Gastroesophageal sphincter (tissue), 4 donors: ENCODE measurements around the gene GEMIN7. TPM values are rescaled to one million over a fixed set of nuclear protein-coding genes. Genes with fewer than 3 reads are reported as not detected.

Experiments used
- ATAC-seq: fragments of 150-250 bp; one replicate; pipeline ENCODE4 v1.9.1; 2016; ENCODE audit warnings: mild to moderate bottlenecking, moderate library complexity
- H3K27ac ChIP-seq, 4 donors: fragments of 200-600 bp; sonication (generic) in 3 of 4; 1 replicate in 3 of 4; 2 replicates in 1 of 4; pipeline ENCODE4 v1.5.1; 2016 to 2019
- H3K27me3 ChIP-seq: fragments of 200-600 bp; sonication (generic); one replicate; pipeline ENCODE4 v1.5.1; 2019
- H3K36me3 ChIP-seq, 2 donors: fragments of 200-600 bp; sonication (generic); one replicate each; pipeline ENCODE4 v1.5.1; 2019; ENCODE audit warnings: control low read depth in 1 of 2
- H3K4me1 ChIP-seq, 3 donors: fragments of 200-600 bp; sonication (generic); 1 replicate in 2 of 3; 2 replicates in 1 of 3; pipeline ENCODE4 v1.5.1; 2016 to 2019; ENCODE audit warnings: control low read depth in 2 of 3
- H3K4me3 ChIP-seq, 2 donors: fragments of 200-600 bp; sonication (generic); one replicate each; pipeline ENCODE4 v1.5.1; 2019; ENCODE audit warnings: mild to moderate bottlenecking in 1 of 2, moderate library complexity in 1 of 2
- H3K9me3 ChIP-seq, 3 donors: fragments of 200-600 bp; sonication (generic); one replicate each; pipeline ENCODE4 v1.5.1; 2017 to 2019; ENCODE audit warnings: control low read depth in 2 of 3
- CTCF ChIP-seq, 4 experiments: fragments of 200-600 bp in 2 of 4; fragments of 450-650 bp in 2 of 4; sonication (generic) in 1 of 4; IDR thresholded peaks; one replicate each; pipeline ENCODE4 v1.5.1; 2017 to 2019; ENCODE audit warnings: antibody characterized with exemption in 4 of 4, mild to moderate bottlenecking in 2 of 4, moderate library complexity in 2 of 4
- EP300 ChIP-seq: sonication (generic); formaldehyde crosslinking; IDR thresholded peaks from one replicate; pipeline ENCODE4 v1.6.1; 2017; ENCODE audit warnings: antibody characterized with exemption, mild to moderate bottlenecking
- POLR2A ChIP-seq, 2 donors: fragments of 450-650 bp; IDR thresholded peaks; one replicate each; pipeline ENCODE4 v1.6.1; 2017; ENCODE audit warnings: antibody characterized with exemption in 2 of 2, mild to moderate bottlenecking in 2 of 2, moderate library complexity in 1 of 2
- POLR2AphosphoS5 ChIP-seq: sonication (generic); formaldehyde crosslinking; IDR thresholded peaks from one replicate; pipeline ENCODE4 v1.6.1; 2017; ENCODE audit warnings: antibody characterized with exemption
- WGBS, 2 donors: methylation state at CpG; one replicate each; pipeline ENCODE4 v1.1.5; 2018; ENCODE audit warnings: low coverage in 1 of 2; 5-methylcytosine and 5-hydroxymethylcytosine counted together
- total RNA-seq, 4 donors: library from RNA; depleted of rRNA; stranded (reverse); fragments of >200 nt; gene quantifications; one replicate each; pipeline ENCODE4 v1.1.0, GENCODE V29; 2016

The GEMIN7 gene
- total RNA-seq, 4 donors from 2014 or later, result 6.4 to 17.6 (median 14.8) TPM

- H3K9me3 ChIP-seq, result no peaks in the 10 kb centered on the region
- ATAC-seq, result no peak
- 94 to 100% methylated on average over 1 to 4 of the region's 4 CpGs for WGBS, 2 donors
- no peak overlapping the region for H3K4me3 ChIP-seq
- TF ChIP-seq POLR2A (IDR thresholded peaks at IDR 0.05) (no peak), CTCF (IDR thresholded peaks at IDR 0.05) (no peak), POLR2AphosphoS5 (no peak), EP300 (no peak)
- H3K4me1 ChIP-seq, result peaks cover 0 to 16% (median 6%) of the 10 kb centered on the region in 3 donors
- no peaks in the 10 kb centered on the region for H3K27me3 ChIP-seq
- peaks cover 0 to 70% of the 10 kb centered on the region in 2 donors for H3K36me3 ChIP-seq
- H3K27ac ChIP-seq, result no peak overlapping the region
These were observed 7.4 kb downstream of the GEMIN7 start for GRCh38 chr19:45086480-45086879.

GRCh38 chr19:45087531-45087930 lies 8.5 kb downstream of the GEMIN7 start:
- ATAC-seq, result no peak
- 64 to 72% methylated on average over 3 to 10 of the region's 11 CpGs for WGBS, 2 donors
- H3K36me3 ChIP-seq, result peaks cover 0 to 59% of the 10 kb centered on the region in 2 donors

GRCh38 chr19:45090034-45090433 lies 11.0 kb downstream of the GEMIN7 start:
- Histone ChIP-seq H3K36me3 (peaks cover 0 to 40% of the 10 kb centered on the region in 2 donors), H3K27ac (no peak overlapping the region), H3K4me3 (no peak overlapping the region), H3K4me1 (peaks cover 0 to 40% (median 21%) of the 10 kb centered on the region in 3 donors), H3K27me3 (no peaks in the 10 kb centered on the region), H3K9me3 (no peaks in the 10 kb centered on the region)
- TF ChIP-seq POLR2AphosphoS5, result no peak
- WGBS, 2 donors, result 60% methylated on average over 1 of the region's 17 CpGs; no CpG with 5 or more reads in 1 of the 2 donors
- no peak for ATAC-seq

More at GRCh38 chr19:45087531-45087930, 8.5 kb downstream of the GEMIN7 start:
- H3K27ac ChIP-seq, result no peak overlapping the region
- no peaks in the 10 kb centered on the region for H3K27me3 ChIP-seq
- peaks cover 0 to 22% (median 6%) of the 10 kb centered on the region in 3 donors for H3K4me1 ChIP-seq
- TF ChIP-seq POLR2A (IDR thresholded peaks at IDR 0.05) (no peak), CTCF (IDR thresholded peaks at IDR 0.05) (no peak), EP300 (no peak), POLR2AphosphoS5 (no peak)
- no peaks in the 10 kb centered on the region for H3K9me3 ChIP-seq
- no peak overlapping the region for H3K4me3 ChIP-seq

GRCh38 chr19:45090606-45091005 lies 11.5 kb downstream of the GEMIN7 start:
- peaks cover 0 to 46% (median 22%) of the 10 kb centered on the region in 3 donors for H3K4me1 ChIP-seq
- peaks cover 0 to 35% of the 10 kb centered on the region in 2 donors for H3K36me3 ChIP-seq
- H3K9me3 ChIP-seq, result no peaks in the 10 kb centered on the region
- no peaks in the 10 kb centered on the region for H3K27me3 ChIP-seq
- H3K27ac ChIP-seq, result peak overlapping the region in 3 of 4 donors; percentile 86 to 90 (median 87)
- peak overlapping the region; percentile 26 to 78 for H3K4me3 ChIP-seq
- 32 to 58% methylated on average over 3 to 4 of the region's 5 CpGs for WGBS, 2 donors
- TF ChIP-seq POLR2AphosphoS5 (no peak), POLR2A (IDR thresholded peaks at IDR 0.05) (no peak), CTCF (IDR thresholded peaks at IDR 0.05) (no peak), EP300 (no peak)
- ATAC-seq, result no peak

- H3K27me3 ChIP-seq, result no peaks in the 10 kb centered on the region
- peak; percentile 93 for ATAC-seq
- WGBS, 2 donors, result 0 to 1% methylated on average over 5 to 30 of the region's 64 CpGs
- TF ChIP-seq CTCF (IDR thresholded peaks at IDR 0.05) (peak in 1 of 4 experiments; percentile 6), POLR2AphosphoS5 (peak; percentile 80), POLR2A (IDR thresholded peaks at IDR 0.05) (no peak)
- H3K4me1 ChIP-seq, result peaks cover 0 to 53% (median 22%) of the 10 kb centered on the region in 3 donors
- H3K9me3 ChIP-seq, result no peaks in the 10 kb centered on the region
- H3K36me3 ChIP-seq, result peaks cover 0 to 31% of the 10 kb centered on the region in 2 donors
- peak overlapping the region; percentile 25 to 90 (median 86) for H3K27ac ChIP-seq
- H3K4me3 ChIP-seq, result peak overlapping the region; percentile 78 to 81
These were observed 12.2 kb downstream of the GEMIN7 start for GRCh38 chr19:45091031-45091923.
